Measurements from ENCODE around the gene FRMD4A. TPM values are rescaled to one million over a fixed set of nuclear protein-coding genes. Genes with fewer than 3 reads are reported as not detected.

Gene FRMD4A
- total and polyA plus RNA-seq, 10 of the 15 experiments (the other 5 are each of a cell fraction or from before 2014, with no cell fraction given), result 17.8 to 75.2 (median 39.1) TPM

DNA sequence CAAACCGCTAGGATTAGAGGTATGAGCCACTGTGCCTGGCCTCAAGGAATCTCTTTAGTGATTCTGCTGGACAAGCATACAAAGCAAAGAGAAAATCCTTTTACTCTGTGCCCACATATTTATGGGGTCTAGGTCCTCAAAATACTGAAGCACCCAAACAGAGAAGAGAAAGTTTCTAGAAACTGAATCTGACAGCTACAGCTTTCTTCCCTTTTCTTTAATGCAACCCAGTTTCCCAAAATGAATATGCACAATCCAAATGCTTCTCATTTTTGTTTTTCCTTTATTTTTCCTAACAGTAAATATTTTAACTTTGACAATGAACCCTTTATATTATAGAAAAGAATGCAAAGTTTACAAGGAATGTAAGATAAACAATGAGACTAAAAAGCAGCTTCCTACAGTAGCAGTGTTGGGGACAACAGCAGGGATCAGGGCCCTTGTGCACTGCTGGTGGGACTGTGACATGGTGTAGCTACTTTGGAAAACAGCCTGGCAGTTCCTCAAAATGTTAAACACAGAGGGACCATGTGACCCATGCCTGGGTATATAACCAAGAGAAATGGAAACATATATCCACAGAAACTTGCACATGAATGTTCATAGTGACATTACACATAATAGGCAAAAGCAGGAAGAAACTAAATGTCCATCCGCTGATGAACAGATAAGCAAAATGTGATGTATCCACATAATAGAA lies 418.8 kb downstream of the FRMD4A start:
- 68% methylated on average over 2 of the region's 2 CpGs for WGBS (ENCODE audit: insufficient coverage, insufficient replicate concordance, low lambda C conversion rate, missing lambda C conversion rate)
- no peaks in the 10 kb centered on the region for H4K20me1 ChIP-seq (ENCODE audit: control insufficient read depth, insufficient read depth)
- BruUV-seq (replicated peaks), result no TSS peak
- intact Hi-C loops (cut with micrococcal nuclease; ENCODE audit: unreplicated experiment) (no loop called here), in situ Hi-C loops (cut with MboI) (no loop called here)
- H3K4me3 ChIP-seq, result no peak overlapping the region
- no peak overlapping the region for H3K9ac ChIP-seq (ENCODE audit: control insufficient read depth, insufficient read depth, low read length)
- H3K4me1 ChIP-seq (ENCODE audit: control insufficient read depth, insufficient read depth, low read length), result peaks cover 11% of the 10 kb centered on the region
- no peak overlapping the region for H3K4me2 ChIP-seq (ENCODE audit: control insufficient read depth, insufficient read depth)
- H3K79me2 ChIP-seq (ENCODE audit: control insufficient read depth, insufficient read depth, low read length), result no peaks in the 10 kb centered on the region; the same call in none of the 2 replicates
- FAIRE-seq, result no peak
- no peak overlapping the region for H2AFZ ChIP-seq (ENCODE audit: control insufficient read depth, low read depth, low read length)
- no peaks in the 10 kb centered on the region; a peak in 1 of 4 replicates for H3K36me3 ChIP-seq (ENCODE audit: control insufficient read depth in 2 of 2, insufficient read depth in 2 of 2, low read length in 1 of 2)
- ChIA-PET RAD21 (ENCODE audit: unreplicated experiment) (interaction anchor here (0.8 kb wide), 1 partner anchor 16 kb away, joined by 3 read pairs; no protein-coding TSS in a partner anchor), POLR2A (no interaction called here), CTCF (interaction anchor here (1.1 to 2.0 kb wide), 2 partner anchors 12 to 27 kb away, joined by 5 to 8 read pairs; no protein-coding TSS in a partner anchor), SMC1A (ENCODE audit: uncharacterized antibody, unreplicated experiment) (interaction anchor here (0.8 to 2.7 kb wide), 5 partner anchors 8 to 24 kb away, joined by 3 to 11 read pairs (median 5); no protein-coding TSS in a partner anchor)
- peaks cover 5% of the 10 kb centered on the region; the same call in 2 of the 3 replicates for H3K9me3 ChIP-seq (replicated peaks; ENCODE audit: control insufficient read depth, insufficient read depth, low read length)
- H3K27me3 ChIP-seq (replicated peaks in 1 of 2; ENCODE audit: control insufficient read depth in 2 of 2, insufficient read depth in 2 of 2, low read length in 1 of 2), result no peaks in the 10 kb centered on the region
- no peak for DNase-seq (ENCODE audit: low read depth, low spot score)
- no peak for ATAC-seq
- H3K27ac ChIP-seq (ENCODE audit: control insufficient read depth, insufficient read depth), result no peak overlapping the region
- TF ChIP-seq GATAD2B (conservative IDR thresholded peaks at IDR 0.05; ENCODE audit: low read depth) (no peak), MXI1 (IDR thresholded peaks at IDR 0.05; ENCODE audit: low read depth, low read length) (no peak), ZNF384 (IDR thresholded peaks at IDR 0.05; ENCODE audit: borderline replicate concordance, low read depth, low read length) (no peak), ZNF687 (IDR thresholded peaks at IDR 0.05) (no peak), ZBTB4 (CRISPR knock-in tag; IDR thresholded peaks at IDR 0.05) (no peak), CREM (IDR thresholded peaks at IDR 0.05; ENCODE audit: low read depth) (no peak), BMI1 (IDR thresholded peaks at IDR 0.05; ENCODE audit: borderline replicate concordance) (no peak), RAD51 (IDR thresholded peaks at IDR 0.05) (no peak)
- TF ChIP-seq, protein P1, sequence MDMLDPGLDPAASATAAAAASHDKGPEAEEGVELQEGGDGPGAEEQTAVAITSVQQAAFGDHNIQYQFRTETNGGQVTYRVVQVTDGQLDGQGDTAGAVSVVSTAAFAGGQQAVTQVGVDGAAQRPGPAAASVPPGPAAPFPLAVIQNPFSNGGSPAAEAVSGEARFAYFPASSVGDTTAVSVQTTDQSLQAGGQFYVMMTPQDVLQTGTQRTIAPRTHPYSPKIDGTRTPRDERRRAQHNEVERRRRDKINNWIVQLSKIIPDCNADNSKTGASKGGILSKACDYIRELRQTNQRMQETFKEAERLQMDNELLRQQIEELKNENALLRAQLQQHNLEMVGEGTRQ (IDR thresholded peaks at IDR 0.05; ENCODE audit: borderline replicate concordance, low read depth, low read length), result no peak
- TF ChIP-seq, protein P2, sequence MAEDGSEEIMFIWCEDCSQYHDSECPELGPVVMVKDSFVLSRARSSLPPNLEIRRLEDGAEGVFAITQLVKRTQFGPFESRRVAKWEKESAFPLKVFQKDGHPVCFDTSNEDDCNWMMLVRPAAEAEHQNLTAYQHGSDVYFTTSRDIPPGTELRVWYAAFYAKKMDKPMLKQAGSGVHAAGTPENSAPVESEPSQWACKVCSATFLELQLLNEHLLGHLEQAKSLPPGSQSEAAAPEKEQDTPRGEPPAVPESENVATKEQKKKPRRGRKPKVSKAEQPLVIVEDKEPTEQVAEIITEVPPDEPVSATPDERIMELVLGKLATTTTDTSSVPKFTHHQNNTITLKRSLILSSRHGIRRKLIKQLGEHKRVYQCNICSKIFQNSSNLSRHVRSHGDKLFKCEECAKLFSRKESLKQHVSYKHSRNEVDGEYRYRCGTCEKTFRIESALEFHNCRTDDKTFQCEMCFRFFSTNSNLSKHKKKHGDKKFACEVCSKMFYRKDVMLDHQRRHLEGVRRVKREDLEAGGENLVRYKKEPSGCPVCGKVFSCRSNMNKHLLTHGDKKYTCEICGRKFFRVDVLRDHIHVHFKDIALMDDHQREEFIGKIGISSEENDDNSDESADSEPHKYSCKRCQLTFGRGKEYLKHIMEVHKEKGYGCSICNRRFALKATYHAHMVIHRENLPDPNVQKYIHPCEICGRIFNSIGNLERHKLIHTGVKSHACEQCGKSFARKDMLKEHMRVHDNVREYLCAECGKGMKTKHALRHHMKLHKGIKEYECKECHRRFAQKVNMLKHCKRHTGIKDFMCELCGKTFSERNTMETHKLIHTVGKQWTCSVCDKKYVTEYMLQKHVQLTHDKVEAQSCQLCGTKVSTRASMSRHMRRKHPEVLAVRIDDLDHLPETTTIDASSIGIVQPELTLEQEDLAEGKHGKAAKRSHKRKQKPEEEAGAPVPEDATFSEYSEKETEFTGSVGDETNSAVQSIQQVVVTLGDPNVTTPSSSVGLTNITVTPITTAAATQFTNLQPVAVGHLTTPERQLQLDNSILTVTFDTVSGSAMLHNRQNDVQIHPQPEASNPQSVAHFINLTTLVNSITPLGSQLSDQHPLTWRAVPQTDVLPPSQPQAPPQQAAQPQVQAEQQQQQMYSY (CRISPR knock-in tag; IDR thresholded peaks at IDR 0.05), result no peak

Measured in GM12878 (cell line).